Panc1 (cell line): ENCODE data around the gene YTHDF1. TPM values are rescaled to one million over a fixed set of nuclear protein-coding genes. Genes with fewer than 3 reads are reported as not detected.

ENCODE experiments used
- ATAC-seq: fragments of 200-7000 bp; cut with Tn5 transposase; 2 replicates; pipeline ENCODE4 v1.9.1; 2020; ENCODE audit warnings: mild to moderate bottlenecking, moderate library complexity
- BruUV-seq: library from RNA; stranded (reverse); fragments of 400-500 nt; replicated peaks from 2 replicates; lab custom pipeline; 2021; lab: Mats Ljungman, UMichigan
- CTCF ChIA-PET: fragments of 300-600 bp; sonication (Branson Sonifier 250); formaldehyde crosslinking; loops from one replicate; lab custom pipeline; 2022; ENCODE audit warnings: antibody characterized with exemption; lab: Charles Lee
- POLR2A ChIA-PET: fragments of 300-600 bp; sonication (Branson Sonifier 250); formaldehyde crosslinking; loops from one replicate; lab custom pipeline; 2022; ENCODE audit warnings: antibody characterized with exemption; lab: Charles Lee
- DNase-seq: peaks from one replicate; pipeline ENCODE4 v3.0.0-alpha.2; 2010; ENCODE audit warnings: low read depth, low spot score
- H3K27ac ChIP-seq: 2 replicates; pipeline ENCODE4 v1.5.1; 2011; ENCODE audit warnings: mild to moderate bottlenecking, low read length, inconsistent platforms
- H3K27me3 ChIP-seq: fragments of 200-500 bp; sonication (Bioruptor generic); 2 replicates; pipeline ENCODE4 v1.6.0; 2014; ENCODE audit warnings: low read length, inconsistent platforms; ENCODE audit not compliant: control insufficient read depth, insufficient read depth
- H3K36me3 ChIP-seq: fragments of 200-500 bp; sonication (Bioruptor generic); 2 replicates; pipeline ENCODE4 v1.5.1; 2014; ENCODE audit warnings: inconsistent platforms, mild to moderate bottlenecking, low read length, moderate library complexity; ENCODE audit not compliant: control insufficient read depth, insufficient read depth
- H3K4me1 ChIP-seq: 2 replicates; pipeline ENCODE4 v1.5.1; 2011; ENCODE audit warnings: inconsistent platforms, mild to moderate bottlenecking, low read length, moderate library complexity; ENCODE audit not compliant: control insufficient read depth, insufficient read depth
- H3K4me3 ChIP-seq, 2 experiments: 2 replicates each; pipeline ENCODE4 v1.5.1; 2011 to 2012; ENCODE audit warnings: low read depth in 2 of 2, low read length in 2 of 2, mild to moderate bottlenecking in 2 of 2, inconsistent platforms in 1 of 2, moderate library complexity in 1 of 2
- H3K9me3 ChIP-seq: fragments of 200-500 bp; sonication (Bioruptor generic); 2 replicates; pipeline ENCODE4 v1.5.1; 2014; ENCODE audit warnings: low read depth, mild to moderate bottlenecking, inconsistent platforms, low read length, moderate library complexity; ENCODE audit not compliant: control insufficient read depth, insufficient read depth
- POLR2AphosphoS5 ChIP-seq: IDR thresholded peaks from 2 replicates; pipeline ENCODE4 v1.6.1; 2012; ENCODE audit warnings: mild to moderate bottlenecking, low read depth, low read length, moderate library complexity
- SIN3A ChIP-seq: IDR thresholded peaks from 2 replicates; pipeline ENCODE4 v1.6.1; 2012; ENCODE audit warnings: low read depth, mild to moderate bottlenecking, low read length, moderate library complexity, borderline replicate concordance; ENCODE audit not compliant: insufficient read depth
- TCF7L2 ChIP-seq: IDR thresholded peaks from 2 replicates; pipeline ENCODE4 v1.6.1; 2011; ENCODE audit warnings: mild to moderate bottlenecking, low read depth, low read length, inconsistent platforms
- in situ Hi-C: cut with HindIII; loops from 2 replicates; pipeline ENCODE4 v1.10.0; 2016; ENCODE audit warnings: low sequenced_read_pairs, low pct_unique_long_range_greater_than_20kb
- intact Hi-C: fragments of 100-400 bp; cut with micrococcal nuclease; formaldehyde crosslinking; loops from one replicate; pipeline ENCODE4 v1.10.0; 2022; ENCODE audit not compliant: unreplicated experiment
- total RNA-seq: library from RNA; stranded (reverse); gene quantifications from one replicate; pipeline ENCODE4 v1.2.1, GENCODE V29; 2021; ENCODE audit not compliant: unreplicated experiment
- TF ChIP-seq, protein P1 (sequence below): fragments of 450-650 bp; IDR thresholded peaks from 2 replicates; pipeline ENCODE4 v1.5.1; 2017; ENCODE audit warnings: mild to moderate bottlenecking
- TF ChIP-seq, protein P2 (sequence below), 2 experiments: IDR thresholded peaks; 2 replicates each; pipeline ENCODE4 v1.6.1; 2011 to 2012; ENCODE audit warnings: low read depth in 2 of 2, control low read depth in 1 of 2, low read length in 1 of 2, mild to moderate bottlenecking in 1 of 2, moderate library complexity in 1 of 2; ENCODE audit not compliant: insufficient read depth in 1 of 2

The YTHDF1 gene
- total RNA-seq, 1 experiment from 2014 or later = 43.0 TPM

DNA sequence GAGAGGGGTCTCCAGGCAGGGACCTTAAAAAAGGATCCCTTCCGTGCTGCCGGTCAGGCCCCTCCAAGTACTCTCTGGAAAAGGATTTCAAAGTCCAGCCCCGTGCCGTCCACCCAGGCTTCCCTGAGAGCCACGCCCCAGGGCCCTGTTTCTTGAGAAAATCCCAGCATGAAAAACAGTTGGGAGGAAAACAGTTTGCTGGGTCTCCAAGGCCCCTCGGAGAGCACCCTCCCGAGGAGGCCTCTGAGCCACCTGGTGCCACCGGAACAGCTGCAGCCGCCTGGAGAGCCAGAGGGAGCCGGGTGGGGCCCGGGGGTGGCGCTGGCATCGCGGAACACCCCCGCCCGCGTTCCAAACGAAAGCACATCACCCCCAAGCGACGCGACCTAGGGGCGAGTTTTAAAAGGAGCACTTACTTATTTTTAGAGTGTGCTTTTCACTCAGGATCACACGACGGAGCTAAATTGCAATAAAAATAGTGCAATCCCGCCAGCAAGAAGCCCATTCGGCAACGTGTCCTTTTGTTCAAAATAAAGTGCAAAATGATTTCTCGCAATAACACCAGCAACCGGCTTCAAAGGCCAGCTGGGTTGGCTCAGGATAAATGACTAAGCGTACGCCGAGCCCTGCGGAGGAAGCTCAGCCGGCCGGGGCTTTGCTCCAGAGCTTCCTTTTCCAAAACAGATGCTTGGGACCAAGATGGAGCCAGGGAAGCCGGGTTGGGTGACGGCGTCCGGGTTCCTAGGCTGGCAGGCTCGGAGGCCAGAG is 64.2 kb downstream of the YTHDF1 start:
- H3K9me3 ChIP-seq = no peaks in the 10 kb centered on the region; the same call in 1 of the 2 replicates
- H3K4me1 ChIP-seq = no peaks in the 10 kb centered on the region
- H3K27me3 ChIP-seq = peaks cover 3% of the 10 kb centered on the region; the same call in 1 of the 2 replicates
- BruUV-seq = no TSS peak
- H3K36me3 ChIP-seq = no peaks in the 10 kb centered on the region
- no peak overlapping the region for H3K27ac ChIP-seq
- no peak overlapping the region for H3K4me3 ChIP-seq
- ChIA-PET POLR2A (no interaction called here), CTCF (interaction anchor here (0.6 kb wide), 1 partner anchor 81 kb away, joined by 10 read pairs; no protein-coding TSS in a partner anchor)
- no peak for ATAC-seq
- in situ Hi-C loops = no loop called here
- TF ChIP-seq SIN3A = no peak
- no peak for DNase-seq
- intact Hi-C loops = no loop called here

DNA sequence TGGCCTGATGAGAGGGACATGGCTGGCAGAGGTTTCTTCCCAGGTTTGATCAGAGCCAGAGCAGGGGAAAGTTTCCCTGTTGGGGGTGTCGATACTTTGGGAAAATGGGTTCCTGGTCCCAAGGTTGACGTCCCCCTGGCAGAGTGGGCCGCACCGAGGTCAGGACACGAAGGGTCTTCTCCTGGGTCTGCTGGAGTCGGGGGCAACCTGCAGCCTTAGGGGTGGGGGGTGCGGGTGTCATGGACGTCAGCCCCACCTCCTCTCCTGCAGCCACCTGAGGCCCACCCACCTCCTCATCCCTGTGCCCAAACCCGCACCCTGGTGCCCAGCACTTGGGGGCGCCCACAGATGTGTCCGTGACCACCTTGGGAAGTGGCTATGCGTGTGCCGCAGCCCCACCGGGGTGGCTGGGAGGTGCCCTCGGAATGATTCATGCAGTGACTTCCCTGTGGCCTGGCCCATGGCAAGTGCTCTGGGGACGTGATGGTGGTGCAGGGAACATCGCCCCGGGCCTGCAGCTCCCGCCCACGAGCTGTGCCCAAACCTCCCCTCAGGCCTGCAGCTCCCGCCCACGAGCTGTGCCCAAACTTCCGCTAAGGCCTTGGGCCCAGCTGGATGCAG is 64.9 kb downstream of the YTHDF1 start:
- intact Hi-C loops = no loop called here
- CTCF ChIA-PET = no interaction called here

More for the DNA sequence above, 64.9 kb downstream of the YTHDF1 start:
- no peak for ATAC-seq
- in situ Hi-C loops = no loop called here
- no TSS peak for BruUV-seq
- POLR2A ChIA-PET = no interaction called here
- Histone ChIP-seq H3K27ac (no peak overlapping the region), H3K27me3 (peaks cover 6% of the 10 kb centered on the region; the same call in 1 of the 2 replicates), H3K4me3 (no peak overlapping the region), H3K9me3 (no peaks in the 10 kb centered on the region; the same call in 1 of the 2 replicates), H3K36me3 (no peaks in the 10 kb centered on the region), H3K4me1 (no peaks in the 10 kb centered on the region)
- no peak for TF ChIP-seq TCF7L2
- TF ChIP-seq SIN3A = no peak
- TF ChIP-seq, protein P1, sequence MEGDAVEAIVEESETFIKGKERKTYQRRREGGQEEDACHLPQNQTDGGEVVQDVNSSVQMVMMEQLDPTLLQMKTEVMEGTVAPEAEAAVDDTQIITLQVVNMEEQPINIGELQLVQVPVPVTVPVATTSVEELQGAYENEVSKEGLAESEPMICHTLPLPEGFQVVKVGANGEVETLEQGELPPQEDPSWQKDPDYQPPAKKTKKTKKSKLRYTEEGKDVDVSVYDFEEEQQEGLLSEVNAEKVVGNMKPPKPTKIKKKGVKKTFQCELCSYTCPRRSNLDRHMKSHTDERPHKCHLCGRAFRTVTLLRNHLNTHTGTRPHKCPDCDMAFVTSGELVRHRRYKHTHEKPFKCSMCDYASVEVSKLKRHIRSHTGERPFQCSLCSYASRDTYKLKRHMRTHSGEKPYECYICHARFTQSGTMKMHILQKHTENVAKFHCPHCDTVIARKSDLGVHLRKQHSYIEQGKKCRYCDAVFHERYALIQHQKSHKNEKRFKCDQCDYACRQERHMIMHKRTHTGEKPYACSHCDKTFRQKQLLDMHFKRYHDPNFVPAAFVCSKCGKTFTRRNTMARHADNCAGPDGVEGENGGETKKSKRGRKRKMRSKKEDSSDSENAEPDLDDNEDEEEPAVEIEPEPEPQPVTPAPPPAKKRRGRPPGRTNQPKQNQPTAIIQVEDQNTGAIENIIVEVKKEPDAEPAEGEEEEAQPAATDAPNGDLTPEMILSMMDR = no peak
- TF ChIP-seq, protein P2, sequence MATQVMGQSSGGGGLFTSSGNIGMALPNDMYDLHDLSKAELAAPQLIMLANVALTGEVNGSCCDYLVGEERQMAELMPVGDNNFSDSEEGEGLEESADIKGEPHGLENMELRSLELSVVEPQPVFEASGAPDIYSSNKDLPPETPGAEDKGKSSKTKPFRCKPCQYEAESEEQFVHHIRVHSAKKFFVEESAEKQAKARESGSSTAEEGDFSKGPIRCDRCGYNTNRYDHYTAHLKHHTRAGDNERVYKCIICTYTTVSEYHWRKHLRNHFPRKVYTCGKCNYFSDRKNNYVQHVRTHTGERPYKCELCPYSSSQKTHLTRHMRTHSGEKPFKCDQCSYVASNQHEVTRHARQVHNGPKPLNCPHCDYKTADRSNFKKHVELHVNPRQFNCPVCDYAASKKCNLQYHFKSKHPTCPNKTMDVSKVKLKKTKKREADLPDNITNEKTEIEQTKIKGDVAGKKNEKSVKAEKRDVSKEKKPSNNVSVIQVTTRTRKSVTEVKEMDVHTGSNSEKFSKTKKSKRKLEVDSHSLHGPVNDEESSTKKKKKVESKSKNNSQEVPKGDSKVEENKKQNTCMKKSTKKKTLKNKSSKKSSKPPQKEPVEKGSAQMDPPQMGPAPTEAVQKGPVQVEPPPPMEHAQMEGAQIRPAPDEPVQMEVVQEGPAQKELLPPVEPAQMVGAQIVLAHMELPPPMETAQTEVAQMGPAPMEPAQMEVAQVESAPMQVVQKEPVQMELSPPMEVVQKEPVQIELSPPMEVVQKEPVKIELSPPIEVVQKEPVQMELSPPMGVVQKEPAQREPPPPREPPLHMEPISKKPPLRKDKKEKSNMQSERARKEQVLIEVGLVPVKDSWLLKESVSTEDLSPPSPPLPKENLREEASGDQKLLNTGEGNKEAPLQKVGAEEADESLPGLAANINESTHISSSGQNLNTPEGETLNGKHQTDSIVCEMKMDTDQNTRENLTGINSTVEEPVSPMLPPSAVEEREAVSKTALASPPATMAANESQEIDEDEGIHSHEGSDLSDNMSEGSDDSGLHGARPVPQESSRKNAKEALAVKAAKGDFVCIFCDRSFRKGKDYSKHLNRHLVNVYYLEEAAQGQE (IDR thresholded peaks at IDR 0.05; ENCODE audit: insufficient read depth in 1 of 2, low read depth in 2 of 2, low read length in 1 of 2) = no peak
- TF ChIP-seq POLR2AphosphoS5 = no peak
- no peak for DNase-seq
